Upper lobe of left lung (tissue), 6 donors: ENCODE data around the gene FXYD7. TPM values are rescaled to one million over a fixed set of nuclear protein-coding genes. Genes with fewer than 3 reads are reported as not detected.

Experiments
- ATAC-seq, 2 donors: fragments of 200-7000 bp; cut with Tn5 transposase; one replicate each; pipeline ENCODE4 v1.9.1; 2022; ENCODE audit warnings: mild to moderate bottlenecking in 2 of 2, moderate library complexity in 2 of 2; ENCODE audit not compliant: low FRiP score in 2 of 2
- DNase-seq, 2 donors: peaks; one replicate each; pipeline ENCODE4 v3.0.0-alpha.2; 2019 to 2020
- H3K27ac ChIP-seq, 4 donors: fragments of 200-600 bp; sonication (generic); one replicate each; pipeline ENCODE4 v1.5.1; 2016 to 2019
- H3K27me3 ChIP-seq, 4 donors: fragments of 200-600 bp; sonication (generic); one replicate each; pipeline ENCODE4 v1.5.1; 2017 to 2019
- H3K36me3 ChIP-seq, 4 donors: fragments of 200-600 bp; sonication (generic); one replicate each; pipeline ENCODE4 v1.5.1; 2016 to 2019
- H3K4me1 ChIP-seq, 4 donors: fragments of 200-600 bp; sonication (generic); one replicate each; pipeline ENCODE4 v1.5.1; 2018 to 2019
- H3K4me3 ChIP-seq, 4 donors: fragments of 200-600 bp; sonication (generic); one replicate each; pipeline ENCODE4 v1.5.1; 2017 to 2019; ENCODE audit warnings: mild to moderate bottlenecking in 2 of 4, moderate library complexity in 1 of 4
- H3K9me3 ChIP-seq, 4 donors: fragments of 200-600 bp; sonication (generic); one replicate each; pipeline ENCODE4 v1.5.1; 2018 to 2019
- CTCF ChIP-seq, 6 experiments: fragments of 450-650 bp in 4 of 6; fragments of 200-600 bp in 2 of 6; sonication (generic) in 2 of 6; IDR thresholded peaks; one replicate each; pipeline ENCODE4 v1.5.1; 2016 to 2019; ENCODE audit warnings: antibody characterized with exemption in 6 of 6
- EP300 ChIP-seq, 4 donors: sonication (generic); formaldehyde crosslinking; IDR thresholded peaks; one replicate each; pipeline ENCODE4 v1.5.1; 2017; ENCODE audit warnings: antibody characterized with exemption in 4 of 4, control low read depth in 2 of 4
- POLR2A ChIP-seq, 4 donors: fragments of 450-650 bp; IDR thresholded peaks; one replicate each; pipeline ENCODE4 v1.5.1; 2016 to 2017; ENCODE audit warnings: antibody characterized with exemption in 4 of 4, mild to moderate bottlenecking in 2 of 4
- POLR2AphosphoS5 ChIP-seq, 2 donors: sonication (generic); formaldehyde crosslinking; IDR thresholded peaks; one replicate each; pipeline ENCODE4 v1.5.1; 2017; ENCODE audit warnings: antibody characterized with exemption in 2 of 2
- WGBS, 2 donors: methylation state at CpG; one replicate each; pipeline ENCODE4 v1.1.5; 2017 to 2018; 5-methylcytosine and 5-hydroxymethylcytosine counted together
- total RNA-seq, 6 donors: library from RNA; depleted of rRNA in 4 of 6; stranded (reverse); fragments of >200 nt in 4 of 6; gene quantifications; one replicate each; pipeline versions ENCODE4 v1.1.0 to v1.2.1, GENCODE V29; 2016 to 2021
- donor health status: DM: no; HTN: no; CAD: no; lungs with moderate emphysema.
- donor health status: DM: no; HTN: yes; CAD: no; lungs with severe emphysema.

FXYD7 gene
- total RNA-seq, 6 donors from 2014 or later, result 0.34 TPM; not detected in 5

GRCh38 chr19:35162471-35163326 is 19.6 kb downstream of the FXYD7 start:
- no peak overlapping the region for H3K27ac ChIP-seq
- WGBS, 2 donors, result 96 to 98% methylated on average over 4 to 6 of the region's 6 CpGs
- no peaks in the 10 kb centered on the region for H3K4me1 ChIP-seq
- peaks cover 30 to 98% (median 78%) of the 10 kb centered on the region in 4 donors for H3K36me3 ChIP-seq
- H3K9me3 ChIP-seq, result peaks cover 8 to 38% (median 23%) of the 10 kb centered on the region in 4 donors
- H3K4me3 ChIP-seq, result no peak overlapping the region
- no peaks in the 10 kb centered on the region for H3K27me3 ChIP-seq
- DNase-seq, result no peak
- ATAC-seq, result no peak
- TF ChIP-seq POLR2AphosphoS5 (IDR thresholded peaks at IDR 0.05), result no peak
- TF ChIP-seq CTCF (IDR thresholded peaks at IDR 0.05), result no peak
- no peak for TF ChIP-seq EP300 (IDR thresholded peaks at IDR 0.05)
- TF ChIP-seq POLR2A (IDR thresholded peaks at IDR 0.05), result no peak

GRCh38 chr19:35164418-35164817 is 21.4 kb downstream of the FXYD7 start:
- DNase-seq (no peak), ATAC-seq (no peak)
- Histone ChIP-seq H3K36me3 (peaks cover 24 to 87% (median 70%) of the 10 kb centered on the region in 4 donors), H3K27me3 (no peaks in the 10 kb centered on the region), H3K4me3 (no peak overlapping the region), H3K4me1 (no peaks in the 10 kb centered on the region), H3K27ac (no peak overlapping the region), H3K9me3 (peaks cover 8 to 38% (median 23%) of the 10 kb centered on the region in 4 donors)
- WGBS, 2 donors, result 89 to 97% methylated on average over 2 of the region's 2 CpGs
- TF ChIP-seq EP300 (IDR thresholded peaks at IDR 0.05) (no peak), POLR2A (IDR thresholded peaks at IDR 0.05) (no peak), CTCF (IDR thresholded peaks at IDR 0.05) (no peak), POLR2AphosphoS5 (IDR thresholded peaks at IDR 0.05) (no peak)

- 72 to 80% methylated on average over 5 of the region's 5 CpGs for WGBS, 2 donors
- DNase-seq (no peak), ATAC-seq (no peak)
- Histone ChIP-seq H3K4me1 (no peaks in the 10 kb centered on the region), H3K27me3 (no peaks in the 10 kb centered on the region), H3K9me3 (peaks cover 8 to 38% (median 23%) of the 10 kb centered on the region in 4 donors), H3K4me3 (no peak overlapping the region), H3K36me3 (peaks cover 20 to 88% (median 62%) of the 10 kb centered on the region in 4 donors), H3K27ac (no peak overlapping the region)
- no peak for TF ChIP-seq EP300 (IDR thresholded peaks at IDR 0.05)
- no peak for TF ChIP-seq POLR2A (IDR thresholded peaks at IDR 0.05)
- TF ChIP-seq CTCF (IDR thresholded peaks at IDR 0.05), result no peak
- no peak for TF ChIP-seq POLR2AphosphoS5 (IDR thresholded peaks at IDR 0.05)
These were observed 22.4 kb downstream of the FXYD7 start for GRCh38 chr19:35165200-35166058.

- DNase-seq (no peak), ATAC-seq (no peak)
- Histone ChIP-seq H3K9me3 (peaks cover 8 to 38% (median 23%) of the 10 kb centered on the region in 4 donors), H3K27ac (no peak overlapping the region), H3K4me1 (peaks cover 0 to under 1% (median 0%) of the 10 kb centered on the region in 4 donors), H3K36me3 (peaks cover 20 to 79% (median 56%) of the 10 kb centered on the region in 4 donors), H3K27me3 (no peaks in the 10 kb centered on the region), H3K4me3 (no peak overlapping the region)
- no peak for TF ChIP-seq POLR2A (IDR thresholded peaks at IDR 0.05)
- TF ChIP-seq CTCF (IDR thresholded peaks at IDR 0.05), result no peak
- no peak for TF ChIP-seq POLR2AphosphoS5 (IDR thresholded peaks at IDR 0.05)
- TF ChIP-seq EP300 (IDR thresholded peaks at IDR 0.05), result no peak
- 98 to 100% methylated on average over 7 of the region's 7 CpGs for WGBS, 2 donors
These were observed 23.3 kb downstream of the FXYD7 start for GRCh38 chr19:35166100-35167063.
